ENCODE data around the gene VKORC1. TPM values are rescaled to one million over a fixed set of nuclear protein-coding genes. Genes with fewer than 3 reads are reported as not detected.
A peak's percentile ranks its signal among the peaks of the same experiment; 100 is the strongest.
"Not testable (repeated sequence)": the region's sequence is repeated elsewhere in the genome, so short reads cannot be mapped to it uniquely, and the experiment has no call there.

VKORC1 gene
- total and polyA plus RNA-seq, 7 donors = 30.5 to 165 (median 107) TPM

DNA sequence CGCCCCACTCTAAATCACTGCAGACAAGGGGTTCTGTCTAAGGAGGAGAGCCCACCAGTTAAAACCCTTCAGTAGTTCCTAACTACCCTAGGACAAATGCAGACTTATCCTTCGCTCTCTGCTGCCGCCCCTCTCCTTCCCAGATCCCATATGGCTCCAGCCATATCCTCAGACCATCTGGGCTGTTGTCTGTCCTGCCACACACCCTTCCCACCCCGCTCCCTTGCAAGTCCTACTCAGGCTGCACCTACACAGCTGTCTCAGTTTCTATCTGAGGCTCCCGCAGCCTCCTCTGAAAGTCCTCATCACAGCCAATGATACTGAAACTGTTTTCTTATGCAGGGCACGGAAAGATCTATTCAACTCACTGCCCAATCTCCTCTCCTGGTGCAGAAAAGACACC lies 12.9 kb upstream of the VKORC1 start:
- H3K4me3 ChIP-seq = peak overlapping the region in 1 of 4 donors; percentile 86
- H3K9me3 ChIP-seq = no peaks in the 10 kb centered on the region
- peaks cover 0 to 32% (median 27%) of the 10 kb centered on the region in 4 donors for H3K4me1 ChIP-seq
- DNase-seq = no peak
- H3K27me3 ChIP-seq = no peaks in the 10 kb centered on the region
- H3K36me3 ChIP-seq = peaks cover 14 to 33% (median 24%) of the 10 kb centered on the region in 4 donors
- WGBS, 2 donors = 89 to 91% methylated on average over 6 of the region's 6 CpGs
- intact Hi-C loops (cut with DNase I) = loop anchor here (5.0 kb wide), 1 partner anchor 35 kb away; no protein-coding TSS in a partner anchor
- no peak for TF ChIP-seq POLR2AphosphoS5 (IDR thresholded peaks at IDR 0.05)
- no peak for TF ChIP-seq EP300 (IDR thresholded peaks at IDR 0.05)
- TF ChIP-seq, protein P1, sequence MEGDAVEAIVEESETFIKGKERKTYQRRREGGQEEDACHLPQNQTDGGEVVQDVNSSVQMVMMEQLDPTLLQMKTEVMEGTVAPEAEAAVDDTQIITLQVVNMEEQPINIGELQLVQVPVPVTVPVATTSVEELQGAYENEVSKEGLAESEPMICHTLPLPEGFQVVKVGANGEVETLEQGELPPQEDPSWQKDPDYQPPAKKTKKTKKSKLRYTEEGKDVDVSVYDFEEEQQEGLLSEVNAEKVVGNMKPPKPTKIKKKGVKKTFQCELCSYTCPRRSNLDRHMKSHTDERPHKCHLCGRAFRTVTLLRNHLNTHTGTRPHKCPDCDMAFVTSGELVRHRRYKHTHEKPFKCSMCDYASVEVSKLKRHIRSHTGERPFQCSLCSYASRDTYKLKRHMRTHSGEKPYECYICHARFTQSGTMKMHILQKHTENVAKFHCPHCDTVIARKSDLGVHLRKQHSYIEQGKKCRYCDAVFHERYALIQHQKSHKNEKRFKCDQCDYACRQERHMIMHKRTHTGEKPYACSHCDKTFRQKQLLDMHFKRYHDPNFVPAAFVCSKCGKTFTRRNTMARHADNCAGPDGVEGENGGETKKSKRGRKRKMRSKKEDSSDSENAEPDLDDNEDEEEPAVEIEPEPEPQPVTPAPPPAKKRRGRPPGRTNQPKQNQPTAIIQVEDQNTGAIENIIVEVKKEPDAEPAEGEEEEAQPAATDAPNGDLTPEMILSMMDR (IDR thresholded peaks at IDR 0.05) = no peak
- TF ChIP-seq POLR2A (IDR thresholded peaks at IDR 0.05) = no peak
- H3K27ac ChIP-seq = peak overlapping the region in 3 of 4 donors; percentile 89

- peaks cover 8 to 26% (median 17%) of the 10 kb centered on the region in 4 donors for H3K36me3 ChIP-seq
- WGBS, 2 donors = 91 to 92% methylated on average over 28 of the region's 28 CpGs
- no peaks in the 10 kb centered on the region for H3K27me3 ChIP-seq
- DNase-seq = no peak
- no peak overlapping the region for H3K4me3 ChIP-seq
- intact Hi-C loops (cut with DNase I) = loop anchor here (5.0 kb wide), 1 partner anchor 36 kb away; no protein-coding TSS in a partner anchor
- H3K4me1 ChIP-seq = peaks cover 0 to 32% (median 27%) of the 10 kb centered on the region in 4 donors
- peak overlapping the region in 3 of 4 donors; percentile 89 for H3K27ac ChIP-seq
- H3K9me3 ChIP-seq = no peaks in the 10 kb centered on the region
- no peak for TF ChIP-seq POLR2A (IDR thresholded peaks at IDR 0.05)
- TF ChIP-seq POLR2AphosphoS5 (IDR thresholded peaks at IDR 0.05) = no peak
- no peak for TF ChIP-seq EP300 (IDR thresholded peaks at IDR 0.05)
- TF ChIP-seq, protein P1 (IDR thresholded peaks at IDR 0.05) = no peak
Observed at GRCh38 chr16:31106509-31107464, 12.2 kb upstream of the VKORC1 start.

DNA sequence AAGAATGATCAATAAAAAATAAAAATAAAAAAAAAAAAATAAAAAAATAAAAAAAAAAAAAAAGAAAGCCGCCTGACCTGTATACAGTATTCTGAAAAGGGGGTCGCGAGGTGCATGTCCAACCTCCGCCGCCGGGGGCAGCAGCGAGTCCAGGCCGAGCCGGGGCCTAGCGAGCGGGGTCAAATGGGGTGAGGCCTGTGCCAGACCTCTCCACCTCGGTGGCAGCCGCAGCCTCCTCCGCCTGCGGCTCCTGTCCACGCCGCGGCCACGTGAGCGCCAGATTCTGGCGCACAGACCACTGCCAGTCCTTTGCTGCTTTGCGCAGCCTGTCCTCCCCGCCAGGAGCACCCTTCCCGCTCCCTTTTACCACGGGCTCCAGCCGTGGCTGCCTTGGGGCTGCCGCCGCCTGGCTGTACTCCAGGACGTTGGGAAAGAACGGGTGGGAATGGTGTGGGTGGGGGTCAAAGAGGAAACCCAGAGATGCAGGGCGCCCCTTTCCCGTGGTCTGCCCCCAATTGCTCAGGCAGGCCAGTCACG lies 11.1 kb upstream of the VKORC1 start:
- Histone ChIP-seq H3K4me3 (peak overlapping the region in 3 of 4 donors; percentile 16 to 24 (median 16)), H3K36me3 (peaks cover 7 to 16% (median 11%) of the 10 kb centered on the region in 4 donors), H3K4me1 (peaks cover 0 to 32% (median 27%) of the 10 kb centered on the region in 4 donors), H3K27me3 (no peaks in the 10 kb centered on the region), H3K9me3 (no peaks in the 10 kb centered on the region), H3K27ac (peak overlapping the region; percentile 65 to 89 (median 81))
- intact Hi-C loops (cut with DNase I) = loop anchor here (5.0 kb wide), 1 partner anchor 37 kb away; no protein-coding TSS in a partner anchor
- peak; percentile 95 for DNase-seq
- 7 to 16% methylated on average over 33 of the region's 33 CpGs for WGBS, 2 donors
- TF ChIP-seq POLR2A (IDR thresholded peaks at IDR 0.05) (no peak), POLR2AphosphoS5 (IDR thresholded peaks at IDR 0.05) (peak; percentile 46 to 75 (median 58)), EP300 (IDR thresholded peaks at IDR 0.05) (peak in 1 of 4 donors; percentile 71)
- TF ChIP-seq, protein P1 (IDR thresholded peaks at IDR 0.05) = peak; percentile 70 to 86 (median 80)

DNA sequence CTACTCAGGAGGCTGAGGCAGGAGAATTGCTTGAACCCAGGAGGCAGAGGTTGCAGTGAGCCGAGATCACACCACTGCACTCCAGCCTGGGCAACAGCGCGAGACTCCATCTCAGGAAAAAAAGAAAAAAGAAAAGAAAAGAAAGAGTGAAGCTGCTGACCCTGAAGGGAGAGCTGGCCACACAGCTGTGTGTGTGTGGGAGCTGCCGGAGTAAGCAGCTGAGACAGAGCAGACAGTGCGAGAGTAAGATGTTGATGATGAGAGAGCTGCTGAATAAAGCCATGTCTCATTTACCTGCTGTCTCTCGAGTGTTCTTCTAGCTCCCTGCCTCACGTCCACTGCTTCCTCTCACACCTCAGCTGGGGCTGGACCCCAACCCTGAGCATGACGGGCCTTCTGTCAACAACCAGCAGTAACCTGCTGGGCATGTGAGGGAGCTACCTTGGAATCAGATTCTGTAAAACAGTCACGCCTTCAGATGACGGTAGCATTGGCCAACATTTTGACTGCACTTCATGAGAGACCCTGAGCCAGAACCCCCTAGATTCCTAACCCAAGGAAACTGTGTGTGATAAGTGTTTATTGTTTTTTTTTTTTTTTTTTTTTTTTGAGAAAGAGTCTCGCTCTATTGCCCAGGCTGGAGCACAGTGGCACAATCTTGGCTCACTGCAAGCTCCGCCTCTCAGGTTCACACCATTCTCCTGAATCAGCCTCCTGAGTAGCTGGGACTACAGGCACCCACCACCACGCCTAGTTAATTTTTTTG lies 6.5 kb upstream of the VKORC1 start:
- H3K27ac ChIP-seq; H3K36me3 ChIP-seq; H3K4me3 ChIP-seq; DNase-seq; intact Hi-C loops (cut with DNase I); H3K4me1 ChIP-seq; H3K27me3 ChIP-seq; H3K9me3 ChIP-seq: not testable (repeated sequence)
- 85 to 88% methylated on average over 13 of the region's 13 CpGs for WGBS, 2 donors
